HG03135 (cell line): Measurements from ENCODE around the gene DMRT1.
"Not testable (repeated sequence)": the region's sequence is repeated elsewhere in the genome, so short reads cannot be mapped to it uniquely, and the experiment has no call there.

ENCODE experiments used
- ATAC-seq: cut with Tn5 transposase; IDR thresholded peaks from one replicate; pipeline ENCODE4 v1.9.1; 2021; ENCODE audit warnings: mild to moderate bottlenecking, moderate library complexity; ENCODE audit not compliant: unreplicated experiment

DMRT1 gene

DNA sequence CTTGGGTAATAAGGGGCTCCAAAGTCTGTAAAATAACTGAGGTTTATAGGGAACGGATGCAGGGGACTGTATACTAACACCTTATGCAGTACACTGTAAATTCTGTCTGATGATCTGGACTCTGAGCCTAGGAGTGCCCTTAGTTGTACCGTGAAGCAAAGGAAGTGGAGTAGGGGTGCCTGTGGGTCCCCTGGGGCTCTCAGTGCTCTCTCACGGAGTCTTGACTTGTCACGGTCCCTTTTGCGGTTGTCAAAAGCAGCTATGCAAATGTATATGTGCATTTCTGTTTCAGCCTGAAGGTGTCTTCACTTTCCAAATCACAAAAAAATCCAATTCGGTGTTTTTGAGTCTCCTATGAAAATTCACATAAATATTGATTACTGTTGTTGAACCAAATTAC, 17.8 kb downstream of the DMRT1 start:
- peak; percentile 100 for ATAC-seq

DNA sequence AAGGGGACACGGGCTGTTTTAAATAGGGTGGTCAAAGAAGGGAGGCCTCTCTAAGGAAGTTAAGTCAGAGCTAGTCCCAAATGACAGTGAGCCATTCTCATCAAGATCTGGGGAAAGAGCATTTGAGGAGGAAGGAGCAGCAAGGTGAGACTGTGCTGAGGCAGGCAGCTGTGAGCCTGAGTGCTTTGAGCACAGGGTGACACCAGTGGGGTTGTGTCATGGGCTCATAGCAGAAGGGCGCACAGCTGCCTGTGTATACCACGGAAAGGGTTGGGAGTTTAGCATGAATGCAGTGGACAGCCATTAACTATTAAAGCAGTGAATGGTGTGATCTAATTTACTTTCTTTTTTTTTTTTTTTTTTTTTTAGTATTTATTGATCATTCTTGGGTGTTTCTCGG, 19.2 kb downstream of the DMRT1 start:
- ATAC-seq, result no peak

DNA sequence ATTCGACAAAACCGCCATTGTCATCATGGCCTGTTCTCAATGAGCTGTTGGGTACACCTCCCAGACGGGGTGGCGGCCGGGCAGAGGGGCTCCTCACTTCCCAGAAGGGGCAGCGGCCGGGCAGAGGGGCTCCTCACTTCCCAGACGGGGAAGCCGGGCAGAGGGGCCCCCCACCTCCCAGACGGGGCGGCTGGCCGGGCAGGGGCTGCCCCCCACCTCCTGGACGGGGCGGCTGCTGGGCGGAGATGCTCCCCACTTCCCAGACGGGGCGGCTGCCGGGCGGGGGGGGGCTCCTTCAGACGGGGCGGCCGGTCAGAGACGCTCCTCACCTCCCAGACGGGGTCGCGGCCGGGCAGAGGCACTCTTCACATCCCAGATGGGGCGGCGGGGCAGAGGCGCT, 20.0 kb downstream of the DMRT1 start:
- ATAC-seq, result not testable (repeated sequence)

DNA sequence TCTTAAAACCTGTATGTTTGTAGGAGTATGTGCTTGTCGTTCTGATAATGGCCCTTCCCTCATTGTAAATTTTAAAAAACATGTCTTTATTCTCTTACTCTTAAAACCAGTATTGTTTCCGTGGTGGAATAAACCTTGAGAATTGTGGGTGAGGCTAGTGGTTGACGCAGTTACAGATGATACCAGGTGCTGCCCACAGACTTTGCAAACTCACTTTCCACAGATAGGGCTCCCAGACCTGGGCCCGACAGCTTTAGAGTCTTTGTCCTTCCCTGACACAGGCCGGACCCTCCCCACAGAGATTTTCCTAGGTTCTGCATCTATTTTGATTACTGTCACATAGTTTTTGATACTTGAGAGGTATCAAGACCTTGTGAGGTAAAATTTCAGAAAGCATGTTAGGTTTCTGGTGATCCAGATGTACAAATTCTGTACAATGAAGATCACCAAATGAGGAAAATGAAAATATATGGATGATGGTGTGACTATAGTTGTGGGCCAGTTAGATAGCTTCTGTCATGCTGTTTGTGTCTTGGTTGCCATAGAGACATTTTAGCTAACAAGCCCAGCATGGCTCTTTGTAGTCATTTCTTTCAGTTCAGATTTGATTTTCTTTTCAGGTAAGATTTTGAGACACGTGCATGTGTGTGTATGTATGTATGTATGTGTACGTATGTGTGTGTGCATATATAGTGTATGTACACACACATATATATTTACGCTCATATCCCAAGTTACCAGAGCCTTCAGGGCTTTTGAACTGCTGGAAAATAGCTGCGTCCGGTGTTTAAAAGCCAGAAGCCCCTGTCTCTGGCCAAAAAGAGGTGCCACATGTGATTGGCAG, 33.8 kb downstream of the DMRT1 start:
- no peak for ATAC-seq

DNA sequence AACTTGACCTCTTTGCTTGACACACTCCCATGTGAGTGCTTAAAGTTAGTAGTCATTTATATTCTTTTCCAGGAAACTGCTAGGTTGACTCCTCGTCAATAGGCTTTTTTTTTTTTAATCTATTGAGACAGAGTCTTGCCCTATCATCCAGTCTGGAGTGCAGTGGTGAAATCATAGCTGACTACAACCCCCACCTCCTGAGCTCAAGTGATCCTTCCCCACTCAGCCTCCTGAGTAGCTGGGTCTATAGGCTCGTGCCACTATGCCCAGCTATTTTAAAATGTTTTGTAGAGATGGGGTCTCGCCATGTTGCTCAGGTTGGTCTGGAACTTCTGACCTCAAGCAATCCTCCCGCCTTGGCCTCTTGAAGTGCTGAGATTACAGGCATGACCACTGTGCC, 34.9 kb downstream of the DMRT1 start:
- no peak for ATAC-seq

DNA sequence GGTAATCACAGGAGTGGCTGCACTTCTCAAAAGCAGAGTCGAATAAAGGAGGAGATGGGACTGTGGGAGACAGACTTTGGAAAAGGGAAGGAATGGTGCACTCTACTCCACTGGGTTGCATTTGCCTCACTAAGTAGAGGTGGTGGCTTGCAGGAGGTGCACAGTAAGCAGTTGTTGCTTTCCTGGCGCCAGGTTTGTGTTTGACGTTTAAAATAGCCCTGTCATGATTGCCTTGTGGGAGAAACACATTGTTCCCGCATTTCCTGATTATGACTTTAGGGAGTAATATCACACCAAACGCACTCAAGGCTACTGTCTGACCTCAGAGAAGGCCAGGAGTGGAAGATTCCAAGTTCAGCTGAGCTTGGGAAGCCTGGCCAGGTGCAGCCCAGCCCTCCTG, 36.7 kb downstream of the DMRT1 start:
- no peak for ATAC-seq

DNA sequence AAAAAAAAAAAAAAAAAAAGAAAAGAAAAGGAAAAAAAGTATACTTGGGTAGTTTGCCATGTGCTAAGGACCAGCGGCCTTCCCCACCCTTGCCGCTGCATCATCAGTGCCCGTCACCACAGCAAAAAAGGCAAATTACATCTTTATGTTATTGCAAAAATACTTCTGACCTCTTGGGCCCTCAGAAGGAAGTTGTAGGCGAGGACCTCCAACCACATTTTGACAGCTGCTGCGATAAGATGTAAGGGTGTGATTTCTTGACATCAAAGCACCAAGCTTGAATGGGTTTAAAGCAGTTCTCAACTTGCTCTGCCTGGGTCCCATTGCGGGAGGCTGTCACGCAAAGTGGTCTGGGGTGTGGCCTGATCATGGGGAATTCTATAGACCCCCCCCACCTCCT, 39.2 kb downstream of the DMRT1 start:
- ATAC-seq, result no peak

DNA sequence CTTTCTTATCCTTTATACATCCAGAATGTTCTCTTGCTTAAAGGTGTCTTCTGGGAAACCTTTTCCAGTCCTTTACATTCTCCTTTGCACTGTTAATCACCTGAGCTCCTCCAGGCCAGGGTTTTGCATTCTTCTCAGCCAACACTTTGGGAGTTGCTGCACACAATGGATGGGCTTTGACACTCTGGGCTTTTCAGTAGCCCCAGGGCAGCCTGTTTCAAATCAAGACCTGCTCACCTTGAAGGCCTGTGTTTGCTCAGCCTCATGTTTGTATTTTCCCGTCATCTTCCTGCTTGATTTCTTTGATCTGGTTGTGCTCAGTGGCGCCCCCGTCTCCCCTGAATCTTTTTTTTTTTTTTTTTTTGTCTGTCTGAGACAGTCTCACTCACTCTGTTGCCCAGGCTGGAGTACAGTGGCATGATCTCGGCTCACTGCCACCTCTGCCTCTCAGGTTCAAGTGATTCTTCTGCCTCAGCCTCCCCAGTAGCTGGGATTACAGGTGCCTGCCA, 41.0 kb downstream of the DMRT1 start:
- ATAC-seq, result no peak

DNA sequence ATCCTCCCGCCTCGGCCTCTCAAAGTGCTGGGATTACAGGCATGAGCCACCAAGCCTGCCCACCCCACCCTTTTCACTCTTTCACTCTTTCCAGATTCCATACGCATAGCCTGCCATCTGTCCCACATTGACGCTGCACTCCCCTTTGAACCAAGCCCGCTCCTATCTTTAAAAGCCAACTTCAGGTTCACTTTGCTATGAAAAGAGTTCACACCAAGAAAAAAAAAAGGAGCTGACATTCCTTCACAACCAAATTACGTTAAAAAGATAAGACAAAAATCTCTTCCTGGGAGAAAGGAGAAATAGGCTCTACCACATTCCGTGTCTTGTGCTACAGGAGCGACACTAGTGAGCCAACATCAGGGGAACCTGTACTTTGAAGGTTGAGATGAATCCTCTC, 41.5 kb downstream of the DMRT1 start:
- no peak for ATAC-seq

DNA sequence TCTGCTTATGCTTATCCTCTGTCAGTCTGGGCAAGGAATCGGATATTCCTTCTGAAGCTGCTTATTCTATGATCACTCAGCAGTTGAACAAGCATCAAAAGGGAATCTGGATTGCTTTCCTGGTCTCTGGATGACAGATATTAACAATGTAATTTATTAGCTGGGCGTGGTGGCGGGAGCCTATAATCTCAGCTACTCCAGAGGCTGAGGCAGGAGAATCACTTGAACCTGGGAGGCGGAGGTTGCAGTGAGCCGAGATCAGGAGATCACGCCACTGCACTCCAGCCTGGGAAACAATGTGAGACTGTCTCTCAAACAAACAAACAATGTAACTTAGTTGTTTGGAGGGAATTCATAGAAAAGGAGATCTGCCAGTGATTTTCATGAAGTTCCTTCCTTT, 45.4 kb downstream of the DMRT1 start:
- ATAC-seq, result no peak

DNA sequence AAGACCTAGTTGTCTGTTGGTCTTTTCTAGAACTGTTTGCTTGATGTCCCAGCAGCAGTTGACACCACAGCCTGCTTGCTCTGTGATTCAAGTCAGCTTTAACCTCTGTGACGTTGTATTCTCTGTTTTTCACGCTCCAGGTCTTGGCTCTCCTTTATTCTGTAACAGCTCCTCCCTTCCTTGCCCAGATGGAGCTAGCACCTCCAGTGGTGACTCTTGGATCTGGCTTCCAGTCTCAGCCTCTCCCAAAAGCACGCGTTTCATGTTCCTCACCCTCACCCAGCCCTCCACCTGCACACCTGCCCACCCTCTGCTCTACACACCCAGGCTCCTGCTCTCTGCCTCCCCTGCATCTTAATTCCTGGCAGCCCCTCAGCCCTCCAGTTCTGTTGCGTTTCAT, 50.6 kb downstream of the DMRT1 start:
- no peak for ATAC-seq

DNA sequence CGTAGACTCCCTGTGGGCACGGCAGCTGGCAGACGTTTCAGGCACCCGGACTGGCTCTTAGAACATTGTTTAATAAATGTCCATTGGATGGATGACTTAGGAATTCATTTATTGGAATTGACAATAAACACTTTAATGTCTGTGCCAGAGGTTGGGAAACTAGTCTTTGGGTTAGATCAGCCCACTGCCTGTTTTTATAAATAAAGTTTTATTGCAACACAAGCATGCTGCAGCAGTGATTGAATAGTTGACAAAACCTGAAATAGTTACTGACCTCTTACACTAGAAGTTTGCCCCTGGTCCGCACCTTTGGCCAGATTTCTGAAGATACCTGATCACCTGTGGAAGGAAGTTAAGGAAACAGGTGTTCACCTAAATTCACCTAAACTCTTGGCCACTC, 51.6 kb downstream of the DMRT1 start:
- no peak for ATAC-seq

DNA sequence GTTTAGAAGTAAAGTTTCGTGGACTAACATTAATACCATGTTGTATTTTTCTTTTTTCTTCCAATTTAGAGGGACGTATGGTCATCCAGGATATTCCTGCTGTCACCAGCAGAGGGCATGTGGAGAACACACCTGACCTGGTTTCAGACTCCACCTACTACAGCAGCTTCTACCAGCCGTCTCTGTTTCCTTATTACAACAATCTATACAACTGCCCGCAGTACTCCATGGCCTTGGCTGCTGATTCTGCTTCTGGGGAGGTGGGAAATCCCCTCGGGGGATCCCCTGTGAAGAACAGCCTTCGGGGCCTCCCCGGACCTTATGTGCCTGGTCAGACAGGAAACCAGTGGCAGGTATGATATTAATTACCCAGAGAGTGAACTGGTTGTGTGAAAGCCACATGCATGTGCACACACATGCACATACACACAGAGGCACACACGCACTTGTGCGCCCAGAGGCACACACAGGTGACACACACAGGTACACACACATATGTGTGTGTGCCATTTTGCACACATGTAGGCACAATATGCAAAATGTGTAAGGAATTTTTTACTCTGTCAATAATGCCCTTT, 52.4 kb downstream of the DMRT1 start:
- ATAC-seq, result peak; percentile 99

DNA sequence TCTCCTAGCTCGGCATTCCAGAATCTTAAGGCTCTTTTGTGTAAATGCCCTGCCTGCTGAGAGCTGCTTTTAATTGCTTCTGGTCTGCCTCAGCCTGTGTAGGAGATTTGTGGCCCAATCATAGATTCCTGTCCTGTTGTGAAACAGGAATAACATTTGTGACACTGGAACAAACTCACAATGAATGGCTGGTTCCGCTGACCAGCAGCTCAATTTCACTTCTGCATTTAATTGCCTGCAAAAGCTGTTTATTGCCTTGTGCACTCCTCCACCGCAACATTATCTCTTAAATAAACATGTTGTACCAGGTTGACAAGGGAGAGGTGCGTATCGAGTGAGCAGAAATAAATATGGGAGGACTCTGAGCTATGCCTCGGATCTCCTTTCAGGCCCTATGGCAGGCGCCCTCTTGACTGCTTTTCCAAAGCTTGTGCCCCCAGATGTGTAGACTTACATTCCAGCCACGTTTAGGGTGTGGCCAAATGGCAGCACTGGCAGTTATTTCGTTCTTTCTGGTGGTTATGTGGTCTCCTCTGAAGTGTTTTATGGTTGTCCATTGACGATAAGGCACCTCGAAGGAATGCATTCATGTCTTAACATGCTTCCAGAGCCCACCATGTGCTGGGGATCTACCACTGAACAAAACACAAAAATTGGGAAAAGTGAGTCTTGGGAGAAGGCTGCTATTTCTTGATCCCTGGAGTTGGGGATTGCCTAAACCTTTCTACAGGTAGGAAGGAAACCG, 58.1 kb downstream of the DMRT1 start:
- ATAC-seq, result no peak

DNA sequence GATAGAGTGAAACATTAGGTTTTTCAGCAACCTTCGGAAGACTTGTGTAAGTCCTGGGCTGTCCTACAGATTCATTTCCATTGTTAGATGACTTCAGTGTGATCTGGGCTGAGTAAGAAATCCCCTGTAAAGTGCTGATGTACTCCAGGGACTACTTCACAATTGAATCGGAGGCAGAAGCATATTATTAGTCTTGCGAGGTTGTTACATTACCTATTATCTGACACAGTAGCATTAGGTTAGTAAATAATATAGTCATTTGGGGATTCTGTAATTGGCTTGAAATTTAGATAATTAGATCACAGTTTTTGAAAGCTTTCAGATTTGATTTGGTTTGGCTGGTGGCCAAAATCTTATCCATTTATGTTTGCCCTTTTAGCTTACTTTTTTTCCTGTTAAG, 62.4 kb downstream of the DMRT1 start:
- ATAC-seq, result no peak

DNA sequence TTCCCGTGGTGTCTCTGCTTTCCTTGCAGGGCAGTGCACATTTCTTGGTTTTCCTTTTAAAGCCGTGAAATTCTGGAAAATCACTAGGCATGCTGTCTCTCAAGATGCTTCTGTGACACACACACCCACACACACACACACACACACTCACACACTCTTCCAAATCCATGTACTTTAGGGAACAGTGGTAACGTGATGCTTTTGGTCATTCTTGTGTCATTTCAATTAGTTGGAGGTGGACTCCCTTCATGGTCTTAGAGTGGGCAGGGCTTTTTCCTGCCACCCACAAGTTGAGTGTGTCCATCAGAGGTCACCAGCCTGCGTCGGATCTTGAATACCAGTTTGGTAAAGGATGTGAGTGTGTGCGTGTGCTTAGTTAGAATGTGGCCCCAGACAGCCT, 64.4 kb downstream of the DMRT1 start:
- no peak for ATAC-seq

DNA sequence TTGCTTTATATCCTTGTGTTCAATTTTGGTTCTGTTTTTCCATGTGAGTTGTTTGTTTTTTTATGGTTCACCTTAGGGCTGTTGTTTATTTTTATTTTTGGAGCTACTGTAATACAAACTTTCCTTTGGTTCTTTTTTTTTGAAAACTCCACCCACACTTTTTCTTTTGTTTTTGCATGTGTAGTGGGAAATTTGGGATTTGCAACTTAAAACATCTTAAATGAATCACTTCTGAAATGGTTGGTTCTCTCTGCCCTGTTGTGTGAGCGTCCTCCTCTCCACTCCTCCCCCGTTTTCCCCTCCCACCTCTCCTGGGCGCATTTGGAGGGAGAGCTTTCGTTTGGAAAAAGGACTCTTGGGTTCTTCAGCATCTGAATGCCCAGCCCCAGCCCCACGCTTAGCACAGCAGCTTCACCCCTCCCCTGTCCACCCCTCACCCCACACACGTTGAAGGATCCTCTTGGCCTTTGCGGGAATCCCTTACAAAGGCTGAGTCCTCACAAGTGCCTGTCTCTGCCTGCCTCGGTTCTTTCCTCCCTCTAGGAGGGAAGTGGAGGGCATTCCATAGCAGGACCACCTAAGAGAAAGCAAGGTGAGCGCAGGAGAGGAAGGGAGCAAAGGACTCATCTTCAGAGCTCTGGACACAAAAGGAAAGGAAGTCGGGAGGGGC, 67.2 kb downstream of the DMRT1 start:
- ATAC-seq, result no peak

DNA sequence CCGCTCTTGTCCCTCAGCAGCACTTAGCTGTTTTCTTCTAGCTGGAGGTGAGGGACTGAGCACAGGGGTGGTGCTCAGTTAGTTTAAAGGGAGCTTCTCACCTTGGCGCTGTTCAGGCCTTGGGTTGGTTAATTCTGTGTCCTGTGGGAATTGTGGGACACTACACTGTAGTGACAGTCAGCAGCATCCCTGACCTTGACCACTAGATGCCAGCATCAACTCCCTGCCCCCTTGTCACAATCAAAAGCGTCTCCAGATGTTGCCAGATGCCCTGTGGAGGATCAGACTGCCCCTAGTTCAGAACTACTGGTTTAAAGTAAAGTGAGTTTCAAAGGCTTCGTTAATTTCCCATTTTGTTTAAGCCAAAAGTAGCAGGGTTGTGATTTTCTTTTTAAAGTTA, 69.5 kb downstream of the DMRT1 start:
- ATAC-seq, result no peak

DNA sequence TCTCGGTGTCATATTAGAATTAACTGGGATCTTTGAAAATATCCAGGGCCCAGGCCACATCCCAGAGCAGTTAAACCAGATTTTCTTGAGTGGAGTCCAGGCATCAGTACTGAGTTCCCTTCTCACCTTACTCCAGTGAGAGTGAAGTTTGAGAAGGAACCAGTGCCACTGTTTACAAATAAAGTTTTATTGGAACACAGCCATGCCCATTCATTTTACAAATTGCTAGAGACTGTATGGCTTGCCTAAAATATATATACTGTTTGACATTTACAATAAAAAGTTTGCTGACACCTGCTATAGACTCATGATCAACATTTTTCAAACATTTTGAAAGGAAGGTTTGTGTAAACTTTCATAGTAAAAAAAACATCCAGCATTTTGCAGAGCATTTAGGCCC, 71.3 kb downstream of the DMRT1 start:
- ATAC-seq, result no peak

DNA sequence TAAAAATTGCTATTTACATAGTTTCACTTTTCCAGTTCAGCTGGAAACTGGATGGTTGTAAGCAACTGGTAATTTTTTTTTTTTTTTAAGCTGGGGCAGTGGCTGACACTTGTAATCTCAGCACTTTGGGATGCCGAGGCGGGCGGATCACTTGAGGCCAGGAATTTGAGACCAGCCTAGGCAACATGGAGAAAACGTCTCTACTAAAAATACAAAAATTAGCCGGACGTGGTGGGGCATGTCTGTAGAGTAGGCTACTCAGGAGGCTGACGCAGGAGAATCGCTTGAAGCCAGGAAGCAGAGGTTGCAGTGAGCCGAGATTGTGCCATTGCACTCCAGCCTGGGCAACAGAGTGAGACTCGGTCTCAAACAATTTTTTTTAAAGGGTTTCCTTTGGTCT, 72.0 kb downstream of the DMRT1 start:
- ATAC-seq, result not testable (repeated sequence)

DNA sequence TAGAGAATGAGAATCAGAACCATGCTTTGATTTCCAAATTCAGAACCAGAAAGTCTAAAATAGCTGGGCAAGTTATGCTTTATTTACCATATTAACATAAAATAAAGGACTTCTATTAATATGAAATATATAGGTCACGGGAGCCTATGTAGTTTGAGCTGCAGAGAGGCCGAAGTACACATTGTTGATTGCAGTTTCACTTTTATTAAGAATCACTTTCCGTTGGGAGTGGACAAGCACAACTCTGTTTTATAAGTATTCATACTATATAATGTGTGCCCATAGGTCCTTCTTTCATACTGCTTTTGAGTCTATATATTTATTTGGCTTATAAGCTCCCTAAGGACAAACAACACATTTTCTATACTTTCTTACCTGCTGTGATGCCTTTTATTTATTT, 76.2 kb downstream of the DMRT1 start:
- ATAC-seq, result no peak
